ENCODE results near the gene ATXN1. TPM values are rescaled to one million over a fixed set of nuclear protein-coding genes. Genes with fewer than 3 reads are reported as not detected.

Gene ATXN1
- total and polyA plus RNA-seq, 2 of the 13 experiments (the other 11 are each of a cell fraction or from before 2014, with no cell fraction given) = 20.7 to 39.5 TPM

GRCh38 chr6:16660157-16660497, 101.1 kb downstream of the ATXN1 start (continued):
- TF ChIP-seq NR0B2 (CRISPR knock-in tag; IDR thresholded peaks at IDR 0.05) = no peak
- TF ChIP-seq AHR (CRISPR knock-in tag; IDR thresholded peaks at IDR 0.05) = no peak
- TF ChIP-seq PRDM4 (CRISPR knock-in tag; IDR thresholded peaks at IDR 0.05; ENCODE audit: borderline replicate concordance) = no peak
- no peak for TF ChIP-seq MAX (IDR thresholded peaks at IDR 0.05)
- TF ChIP-seq HOXA9 (CRISPR knock-in tag; IDR thresholded peaks at IDR 0.05; ENCODE audit: borderline replicate concordance) = no peak
- TF ChIP-seq ZNF121 (CRISPR knock-in tag; IDR thresholded peaks at IDR 0.05) = no peak
- TF ChIP-seq ZNF407 (CRISPR knock-in tag; IDR thresholded peaks at IDR 0.05; ENCODE audit: not compliant biosample characterization) = no peak
- TF ChIP-seq ZNF530 (CRISPR knock-in tag; IDR thresholded peaks at IDR 0.05; ENCODE audit: low read depth) = no peak
- TF ChIP-seq TBX3 (IDR thresholded peaks at IDR 0.05; ENCODE audit: borderline replicate concordance) = no peak
- no peak for TF ChIP-seq SNAI1 (CRISPR knock-in tag; IDR thresholded peaks at IDR 0.05; ENCODE audit: borderline replicate concordance)
